ENCODE measurements around the gene AKT1S1.

DNA sequence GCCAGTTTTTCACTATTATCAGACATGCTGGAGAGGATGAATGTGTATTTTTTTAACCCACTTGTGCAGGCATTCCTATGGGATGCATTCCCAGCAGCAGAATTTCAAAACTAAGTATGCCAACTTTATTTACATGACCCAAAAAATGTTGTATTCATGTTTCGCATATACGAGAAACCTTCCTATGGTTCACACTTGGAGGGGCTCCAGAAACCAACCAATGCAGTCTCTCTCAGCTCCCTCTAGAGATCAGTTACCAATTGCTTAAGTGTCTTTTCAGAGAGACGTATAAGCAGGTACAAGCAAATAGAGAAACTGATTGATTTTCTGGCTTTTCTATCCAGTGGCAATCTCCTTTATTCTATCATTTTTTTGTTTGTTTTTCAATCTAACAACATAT is 31.7 kb downstream of the AKT1S1 start:
- no peak for TF ChIP-seq EZH2 (IDR thresholded peaks at IDR 0.05; ENCODE audit: borderline replicate concordance, low read depth, low read length, poor library complexity, severe bottlenecking)
- TF ChIP-seq, protein P1, sequence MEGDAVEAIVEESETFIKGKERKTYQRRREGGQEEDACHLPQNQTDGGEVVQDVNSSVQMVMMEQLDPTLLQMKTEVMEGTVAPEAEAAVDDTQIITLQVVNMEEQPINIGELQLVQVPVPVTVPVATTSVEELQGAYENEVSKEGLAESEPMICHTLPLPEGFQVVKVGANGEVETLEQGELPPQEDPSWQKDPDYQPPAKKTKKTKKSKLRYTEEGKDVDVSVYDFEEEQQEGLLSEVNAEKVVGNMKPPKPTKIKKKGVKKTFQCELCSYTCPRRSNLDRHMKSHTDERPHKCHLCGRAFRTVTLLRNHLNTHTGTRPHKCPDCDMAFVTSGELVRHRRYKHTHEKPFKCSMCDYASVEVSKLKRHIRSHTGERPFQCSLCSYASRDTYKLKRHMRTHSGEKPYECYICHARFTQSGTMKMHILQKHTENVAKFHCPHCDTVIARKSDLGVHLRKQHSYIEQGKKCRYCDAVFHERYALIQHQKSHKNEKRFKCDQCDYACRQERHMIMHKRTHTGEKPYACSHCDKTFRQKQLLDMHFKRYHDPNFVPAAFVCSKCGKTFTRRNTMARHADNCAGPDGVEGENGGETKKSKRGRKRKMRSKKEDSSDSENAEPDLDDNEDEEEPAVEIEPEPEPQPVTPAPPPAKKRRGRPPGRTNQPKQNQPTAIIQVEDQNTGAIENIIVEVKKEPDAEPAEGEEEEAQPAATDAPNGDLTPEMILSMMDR (conservative IDR thresholded peaks at IDR 0.05; ENCODE audit: low read depth, low read length), result 0 out of 2 replicates have a peak, but pooled peaks have one; percentile 11
